H1 (cell line): ENCODE results near the gene UBE2D4. TPM values are rescaled to one million over a fixed set of nuclear protein-coding genes. Genes with fewer than 3 reads are reported as not detected.
A peak's percentile ranks its signal among the peaks of the same experiment; 100 is the strongest.

Experiments used
- CTCF ChIA-PET: fragments of 300-600 bp; sonication (Branson Sonifier 250); formaldehyde crosslinking; loops from one replicate; lab custom pipeline; 2021; ENCODE audit not compliant: partially characterized antibody; lab: Charles Lee
- POLR2A ChIA-PET: fragments of 300-600 bp; sonication (Branson Sonifier 250); formaldehyde crosslinking; loops from one replicate; lab custom pipeline; 2021; ENCODE audit warnings: inconsistent platforms; ENCODE audit not compliant: partially characterized antibody; lab: Charles Lee
- DNase-seq, 2 experiments: peaks; one replicate each; pipeline versions ENCODE4 v3.0.0 to v3.0.0-alpha.2; 2010 to 2022; ENCODE audit warnings: low spot score in 2 of 2, low read depth in 1 of 2, mixed read lengths in 1 of 2
- FAIRE-seq: peaks from 2 replicates; lab custom pipeline; 2011; peaks lifted over from hg19 to GRCh38; lab: Jason Lieb, UNC
- H2AFZ ChIP-seq: 2 replicates; pipeline ENCODE4 v1.8.1; 2012; ENCODE audit warnings: low read length, inconsistent platforms
- H2AK5ac ChIP-seq: 2 replicates; pipeline ENCODE4 v1.6.1; 2013; ENCODE audit warnings: low read depth, low read length
- H2BK120ac ChIP-seq: replicated peaks from 2 replicates; pipeline ENCODE3; 2013; ENCODE audit warnings: low read depth, low read length, inconsistent platforms
- H2BK12ac ChIP-seq: 2 replicates; pipeline ENCODE4 v1.6.1; 2013; ENCODE audit warnings: low read depth, low read length
- H2BK15ac ChIP-seq: 2 replicates; pipeline ENCODE4 v1.6.1; 2013; ENCODE audit warnings: low read length
- H2BK20ac ChIP-seq: 2 replicates; pipeline ENCODE4 v1.6.1; 2013; ENCODE audit warnings: low read length
- H2BK5ac ChIP-seq: 2 replicates; pipeline ENCODE4 v1.6.1; 2013; ENCODE audit warnings: low read depth, low read length
- H3K14ac ChIP-seq: 2 replicates; pipeline ENCODE4 v1.6.1; 2013; ENCODE audit warnings: inconsistent platforms; ENCODE audit not compliant: insufficient read length
- H3K18ac ChIP-seq: 2 replicates; pipeline ENCODE4 v1.6.1; 2013; ENCODE audit warnings: low read length; ENCODE audit errors: extremely low read depth
- H3K23ac ChIP-seq: 2 replicates; pipeline ENCODE4 v1.6.1; 2013; ENCODE audit warnings: inconsistent platforms; ENCODE audit not compliant: insufficient read length
- H3K23me2 ChIP-seq: 2 replicates; pipeline ENCODE4 v1.6.1; 2013; ENCODE audit warnings: low read depth, low read length
- H3K27ac ChIP-seq: 2 replicates; pipeline ENCODE4 v1.6.1; 2011; ENCODE audit warnings: low read depth, low read length, inconsistent platforms
- H3K27me3 ChIP-seq, 4 experiments: replicated peaks in 1 of 4; 1 replicate in 1 of 4; 2 replicates in 3 of 4; pipeline versions ENCODE4 v1.6.1 to v1.8.1; 2011 to 2013; ENCODE audit warnings: low read length in 3 of 4, mild to moderate bottlenecking in 3 of 4, inconsistent platforms in 2 of 4, mixed read lengths in 2 of 4, moderate library complexity in 1 of 4; ENCODE audit not compliant: control insufficient read depth in 3 of 4, insufficient read depth in 3 of 4; ENCODE audit errors: extremely low read depth in 1 of 4
- H3K36me3 ChIP-seq, 4 experiments: 2 replicates each; pipeline versions ENCODE4 v1.6.1 to v1.8.1; 2011 to 2013; ENCODE audit warnings: mild to moderate bottlenecking in 4 of 4, low read length in 3 of 4, moderate library complexity in 2 of 4, control low read depth in 1 of 4, inconsistent platforms in 1 of 4; ENCODE audit not compliant: insufficient read depth in 4 of 4, control insufficient read depth in 2 of 4
- H3K4ac ChIP-seq: replicated peaks from 2 replicates; pipeline ENCODE3; 2013; ENCODE audit warnings: low read length, low read depth, mixed read lengths, inconsistent platforms; ENCODE audit not compliant: insufficient read length
- H3K4me1 ChIP-seq, 4 experiments: replicated peaks in 1 of 4; 1 replicate in 1 of 4; 2 replicates in 3 of 4; pipeline versions ENCODE4 v1.6.1 to v1.8.1; 2011 to 2013; ENCODE audit warnings: low read length in 3 of 4, inconsistent platforms in 2 of 4, mixed read lengths in 1 of 4; ENCODE audit not compliant: insufficient read depth in 4 of 4, control insufficient read depth in 3 of 4
- H3K4me2 ChIP-seq, 2 experiments: 2 replicates each; pipeline versions ENCODE4 v1.6.1 to v1.8.1; 2011 to 2013; ENCODE audit warnings: low read depth in 2 of 2, low read length in 2 of 2, control low read depth in 1 of 2, inconsistent platforms in 1 of 2, mild to moderate bottlenecking in 1 of 2; ENCODE audit not compliant: insufficient read depth in 1 of 2
- H3K4me3 ChIP-seq, 4 experiments: fragments of 200-600, 300-600 bp in 1 of 4; sonication (generic), shearing (Covaris generic), sonication (Bioruptor Twin) in 1 of 4; 2 replicates each; pipeline versions ENCODE4 v1.5.1 to v1.8.1; 2011 to 2016; ENCODE audit warnings: low read length in 4 of 4, low read depth in 3 of 4, control low read depth in 2 of 4, inconsistent platforms in 2 of 4, mild to moderate bottlenecking in 2 of 4, mixed read lengths in 1 of 4, moderate library complexity in 1 of 4; ENCODE audit not compliant: insufficient read depth in 2 of 4; ENCODE audit errors: extremely low read depth in 1 of 4
- H3K56ac ChIP-seq: replicated peaks from 2 replicates; pipeline ENCODE3; 2013; ENCODE audit warnings: low read depth, mild to moderate bottlenecking, mixed read lengths, low read length, inconsistent platforms; ENCODE audit not compliant: insufficient read length
- H3K79me1 ChIP-seq: 2 replicates; pipeline ENCODE4 v1.6.1; 2013; ENCODE audit warnings: low read depth, low read length, control low read depth
- H3K79me2 ChIP-seq, 2 experiments: 2 replicates each; pipeline versions ENCODE4 v1.6.1 to v1.8.1; 2012 to 2013; ENCODE audit warnings: low read length in 2 of 2, mild to moderate bottlenecking in 2 of 2, inconsistent platforms in 1 of 2; ENCODE audit not compliant: insufficient read depth in 2 of 2, control insufficient read depth in 1 of 2
- H3K9ac ChIP-seq, 4 experiments: replicated peaks in 1 of 4; 1 replicate in 1 of 4; 2 replicates in 3 of 4; pipeline versions ENCODE4 v1.6.1 to v1.8.1; 2011 to 2013; ENCODE audit warnings: low read depth in 3 of 4, low read length in 3 of 4, control low read depth in 2 of 4, mild to moderate bottlenecking in 2 of 4, moderate library complexity in 2 of 4, inconsistent platforms in 1 of 4; ENCODE audit errors: extremely low read depth in 1 of 4
- H3K9me3 ChIP-seq, 2 experiments: 2 replicates each; pipeline versions ENCODE4 v1.6.1 to v1.8.1; 2012 to 2013; ENCODE audit warnings: mild to moderate bottlenecking in 2 of 2, moderate library complexity in 2 of 2, control low read depth in 1 of 2, inconsistent platforms in 1 of 2, low read depth in 1 of 2, low read length in 1 of 2, mixed read lengths in 1 of 2; ENCODE audit not compliant: insufficient read depth in 2 of 2
- H4K20me1 ChIP-seq, 2 experiments: replicated peaks in 1 of 2; 2 replicates each; pipeline versions ENCODE3 to v1.8.1; 2011 to 2013; ENCODE audit warnings: inconsistent platforms in 2 of 2, low read length in 2 of 2, mild to moderate bottlenecking in 1 of 2; ENCODE audit not compliant: insufficient read depth in 2 of 2, control insufficient read depth in 1 of 2
- H4K5ac ChIP-seq: 2 replicates; pipeline ENCODE4 v1.6.1; 2013; ENCODE audit warnings: low read length, low read depth, mixed read lengths, inconsistent platforms; ENCODE audit not compliant: insufficient read length
- H4K8ac ChIP-seq: 2 replicates; pipeline ENCODE4 v1.8.0; 2013; ENCODE audit warnings: mild to moderate bottlenecking, moderate library complexity, low read length, inconsistent platforms; ENCODE audit not compliant: insufficient read depth; ENCODE audit errors: extremely low read depth
- H4K91ac ChIP-seq: replicated peaks from 2 replicates; pipeline ENCODE3; 2013; ENCODE audit warnings: low read length, mixed read lengths, inconsistent platforms; ENCODE audit not compliant: insufficient read length
- ATF3 ChIP-seq: IDR thresholded peaks from 2 replicates; pipeline ENCODE4 v1.6.1; 2011; ENCODE audit warnings: low read depth, mild to moderate bottlenecking, low read length; ENCODE audit not compliant: insufficient read depth
- BACH1 ChIP-seq: IDR thresholded peaks from 2 replicates; pipeline ENCODE4 v1.6.1; 2012; ENCODE audit warnings: low read length, improper control_type of control experiment
- KDM5A ChIP-seq: fragments of 200-600 bp; IDR thresholded peaks from 2 replicates; pipeline ENCODE4 v1.7.1; 2012; ENCODE audit warnings: mild to moderate bottlenecking, low read length, inconsistent platforms, mixed read lengths
- SIN3A ChIP-seq, 2 experiments: IDR thresholded peaks in 1 of 2; conservative IDR thresholded peaks in 1 of 2; 2 replicates each; pipeline ENCODE4 v1.6.1; 2011 to 2012; ENCODE audit warnings: low read length in 2 of 2, improper control_type of control experiment in 1 of 2, low read depth in 1 of 2, mild to moderate bottlenecking in 1 of 2
- WGBS, 2 experiments: shearing (Covaris generic) in 1 of 2; methylation state at CpG; one replicate each; pipeline versions ENCODE4 v1.1.6 to v1.1.7; 2013 to 2015; ENCODE audit warnings: low lambda C conversion rate in 2 of 2, mixed read lengths in 2 of 2, inconsistent platforms in 1 of 2, low coverage in 1 of 2, missing lambda C conversion rate in 1 of 2; ENCODE audit not compliant: insufficient replicate concordance in 2 of 2, insufficient coverage in 1 of 2, insufficient read length in 1 of 2; ENCODE audit errors: extremely low coverage in 1 of 2, missing lambda C conversion rate in 1 of 2; 5-methylcytosine and 5-hydroxymethylcytosine counted together
- polyA plus RNA-seq, 7 experiments: library from polyadenylated mRNA; depleted of rRNA in 3 of 7; stranded (reverse) in 5 of 7; unstranded in 2 of 7; fragments of >200 nt in 5 of 7; fragments of 200-250 nt in 2 of 7; gene quantifications; 1 replicate in 5 of 7; 2 replicates in 1 of 7; 4 replicates in 1 of 7; pipeline versions ENCODE4 v1.2.1 to v1.2.3, GENCODE V29; 2011 to 2013; ENCODE audit warnings: missing spikeins in 2 of 7, mixed read lengths in 2 of 7
- total RNA-seq: library from RNA; stranded (reverse); fragmentation: NEBNext Ultra II Directional; extraction: Animal tissue kit (Norgen Biotek cat#: 25700); gene quantifications from 2 replicates; pipeline ENCODE4 v1.2.1, GENCODE V29; 2021

The UBE2D4 gene
- total and polyA plus RNA-seq, 2 of the 8 experiments (the other 6 are each of a cell fraction or from before 2014, with no cell fraction given), result 3.4 to 9.4 TPM

- no peak for FAIRE-seq
- POLR2A ChIA-PET, result interaction anchor here (0.6 to 1.9 kb wide), 4 partner anchors 17 to 67 kb away, joined by 3 to 5 read pairs (median 4); no protein-coding TSS in a partner anchor
- Histone ChIP-seq H3K4ac (no peak overlapping the region), H4K8ac (no peak overlapping the region; the same call in 1 of the 2 replicates), H3K9me3 (no peaks in the 10 kb centered on the region), H2BK120ac (no peak overlapping the region), H2BK5ac (no peak overlapping the region), H3K14ac (no peak overlapping the region), H4K5ac (no peak overlapping the region), H3K4me2 (no peak overlapping the region), H4K20me1 (no peaks in the 10 kb centered on the region), H4K91ac (no peak overlapping the region), H2BK15ac (no peak overlapping the region), H2AFZ (no peak overlapping the region), H3K36me3 (no peaks in the 10 kb centered on the region), H3K79me2 (no peaks in the 10 kb centered on the region), H3K9ac (no peak overlapping the region), H3K4me3 (no peak overlapping the region), H3K27me3 (no peaks in the 10 kb centered on the region; a peak in 1 of 7 replicates), H2AK5ac (no peak overlapping the region), H2BK12ac (no peak overlapping the region), H3K23me2 (no peaks in the 10 kb centered on the region), H2BK20ac (0 out of 2 replicates have a peak overlapping the region, but pooled peaks have one; percentile 15), H3K23ac (no peak overlapping the region), H3K27ac (no peak overlapping the region), H3K4me1 (peaks cover 0 to 2% (median 0%) of the 10 kb centered on the region in 4 experiments; a peak in 1 of 7 replicates), H3K56ac (no peak overlapping the region), H3K79me1 (no peaks in the 10 kb centered on the region), H3K18ac (no peak overlapping the region)
- CTCF ChIA-PET, result interaction anchor here (0.6 to 4.4 kb wide), 19 partner anchors 11 to 951 kb away, joined by 3 to 28 read pairs (median 4); no protein-coding TSS in a partner anchor
- WGBS, 2 experiments, result 94% methylated on average over 12 of the region's 13 CpGs; no CpG with 5 or more reads in 1 of the 2 experiments
- no peak for DNase-seq
- TF ChIP-seq KDM5A (no peak), SIN3A (conservative IDR thresholded peaks at IDR 0.05 in 1 of 2, IDR thresholded peaks at IDR 0.05 in 1 of 2; ENCODE audit: low read depth in 1 of 2, low read length in 2 of 2) (no peak), ATF3 (no peak), BACH1 (no peak)
These were observed 17.4 kb downstream of the UBE2D4 start for GRCh38 chr7:43943417-43944187.
